Measurements from ENCODE around the gene PBX1. TPM values are rescaled to one million over a fixed set of nuclear protein-coding genes. Genes with fewer than 3 reads are reported as not detected.

PBX1 gene
- polyA plus RNA-seq, 3 donors: 0.07 TPM; not detected in 2

DNA sequence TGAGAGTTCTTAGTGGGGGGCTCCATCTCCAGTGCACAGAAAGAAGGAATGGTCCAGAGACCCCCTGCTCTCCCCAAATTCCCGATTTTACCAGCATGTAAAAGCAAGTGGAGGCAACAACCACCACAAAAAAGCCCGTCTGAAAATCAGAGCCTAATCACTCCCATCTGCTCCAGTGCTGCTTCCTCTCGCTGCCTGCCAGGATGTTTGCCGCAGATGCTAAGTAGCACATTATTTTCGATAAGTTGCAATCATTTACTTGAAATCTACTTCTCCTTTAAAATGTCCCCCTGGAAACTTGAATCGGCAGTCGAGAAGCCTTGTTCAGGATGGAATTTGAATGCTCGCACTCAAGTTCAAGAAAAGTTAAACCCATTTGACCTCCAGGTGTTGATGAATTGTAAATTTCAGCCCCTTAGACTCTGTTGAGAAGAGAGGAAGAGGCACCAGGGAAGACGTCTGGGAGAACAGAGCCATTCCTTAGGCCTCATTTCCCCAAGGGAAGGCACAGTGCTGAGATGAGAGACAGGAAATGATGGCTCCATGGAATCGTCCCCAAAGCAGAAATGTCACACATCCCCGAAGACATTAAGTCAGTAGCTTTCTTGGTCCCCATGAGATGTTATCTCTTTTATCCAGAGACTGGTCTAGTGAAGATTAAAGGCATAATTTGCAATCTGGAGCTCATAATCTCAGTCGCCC, 221.3 kb downstream of the PBX1 start:
- Histone ChIP-seq H3K36me3 (replicated peaks in 1 of 2; ENCODE audit: control insufficient read depth in 1 of 2, insufficient read depth in 2 of 2, low read length in 2 of 2) (no peaks in the 10 kb centered on the region), H3K79me2 (ENCODE audit: insufficient read depth, low read length) (no peaks in the 10 kb centered on the region), H2AFZ (ENCODE audit: insufficient read depth, low read depth, low read length, poor library complexity, severe bottlenecking) (no peak overlapping the region), H3K4me1 (ENCODE audit: control insufficient read depth in 1 of 2, insufficient read depth in 2 of 2, low read length in 2 of 2) (no peaks in the 10 kb centered on the region), H3K4me2 (replicated peaks; ENCODE audit: extremely low read depth, low read length, poor library complexity, severe bottlenecking) (no peak overlapping the region), H3K27me3 (ENCODE audit: control insufficient read depth in 2 of 2, insufficient read depth in 2 of 2, low read length in 2 of 2) (no peaks in the 10 kb centered on the region), H4K20me1 (ENCODE audit: insufficient read depth, low read length) (no peaks in the 10 kb centered on the region), H3K4me3 (replicated peaks in 1 of 3; ENCODE audit: low read depth in 2 of 3, low read length in 3 of 3) (no peak overlapping the region), H3K9ac (ENCODE audit: insufficient read depth, low read length, poor library complexity, severe bottlenecking) (no peak overlapping the region), H3K9me3 (replicated peaks in 1 of 2; ENCODE audit: control insufficient read depth in 1 of 2, insufficient read depth in 1 of 2, low read length in 2 of 2) (no peaks in the 10 kb centered on the region), H3K27ac (ENCODE audit: low read depth in 1 of 2, low read length in 2 of 2) (no peak overlapping the region)
- TF ChIP-seq, protein P1, sequence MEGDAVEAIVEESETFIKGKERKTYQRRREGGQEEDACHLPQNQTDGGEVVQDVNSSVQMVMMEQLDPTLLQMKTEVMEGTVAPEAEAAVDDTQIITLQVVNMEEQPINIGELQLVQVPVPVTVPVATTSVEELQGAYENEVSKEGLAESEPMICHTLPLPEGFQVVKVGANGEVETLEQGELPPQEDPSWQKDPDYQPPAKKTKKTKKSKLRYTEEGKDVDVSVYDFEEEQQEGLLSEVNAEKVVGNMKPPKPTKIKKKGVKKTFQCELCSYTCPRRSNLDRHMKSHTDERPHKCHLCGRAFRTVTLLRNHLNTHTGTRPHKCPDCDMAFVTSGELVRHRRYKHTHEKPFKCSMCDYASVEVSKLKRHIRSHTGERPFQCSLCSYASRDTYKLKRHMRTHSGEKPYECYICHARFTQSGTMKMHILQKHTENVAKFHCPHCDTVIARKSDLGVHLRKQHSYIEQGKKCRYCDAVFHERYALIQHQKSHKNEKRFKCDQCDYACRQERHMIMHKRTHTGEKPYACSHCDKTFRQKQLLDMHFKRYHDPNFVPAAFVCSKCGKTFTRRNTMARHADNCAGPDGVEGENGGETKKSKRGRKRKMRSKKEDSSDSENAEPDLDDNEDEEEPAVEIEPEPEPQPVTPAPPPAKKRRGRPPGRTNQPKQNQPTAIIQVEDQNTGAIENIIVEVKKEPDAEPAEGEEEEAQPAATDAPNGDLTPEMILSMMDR (IDR thresholded peaks at IDR 0.05): no peak
- WGBS (ENCODE audit: insufficient coverage): 82% methylated on average over 7 of the region's 12 CpGs
- no peak overlapping the region for H3K4me3 Mint-ChIP-seq
- peak overlapping the region in 1 of 7 donors; percentile 42 for H3K27ac Mint-ChIP-seq
- no peaks in the 10 kb centered on the region for H3K4me1 Mint-ChIP-seq
- no peaks in the 10 kb centered on the region for H3K9me3 Mint-ChIP-seq
- DNase-seq: no peak
- intact Hi-C loops (cut with micrococcal nuclease): no loop called here
- peaks cover 9 to 15% (median 10%) of the 10 kb centered on the region in 3 donors for H3K27me3 Mint-ChIP-seq (ENCODE audit: low read depth in 3 of 3)
- H3K36me3 Mint-ChIP-seq: no peaks in the 10 kb centered on the region

DNA sequence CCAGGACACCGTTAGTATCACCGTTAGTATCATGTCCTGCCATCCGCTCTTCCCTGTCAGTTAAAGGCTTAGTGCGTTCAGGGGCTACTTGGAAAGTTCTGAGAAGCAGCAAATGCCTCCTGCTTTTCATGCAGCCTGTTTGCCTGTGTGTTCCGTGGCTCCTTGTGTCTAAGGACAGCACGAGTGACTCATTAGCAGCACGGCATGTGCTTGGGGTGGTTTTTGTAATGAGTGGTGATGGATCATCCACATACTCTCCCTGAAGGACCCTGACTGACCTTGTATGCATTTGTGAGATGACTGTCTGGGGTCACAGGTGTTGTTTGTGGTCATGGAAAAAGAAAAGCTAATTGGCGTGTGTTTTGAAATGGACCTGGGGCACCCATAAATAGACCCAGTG, 221.9 kb downstream of the PBX1 start:
- H4K20me1 ChIP-seq (ENCODE audit: insufficient read depth, low read length): no peaks in the 10 kb centered on the region
- Mint-ChIP-seq H3K27ac (no peak overlapping the region), H3K36me3 (no peaks in the 10 kb centered on the region), H3K27me3 (ENCODE audit: low read depth in 3 of 3) (peaks cover 9 to 13% (median 10%) of the 10 kb centered on the region in 3 donors), H3K4me1 (no peaks in the 10 kb centered on the region), H3K9me3 (no peaks in the 10 kb centered on the region), H3K4me3 (no peak overlapping the region)
- H3K36me3 ChIP-seq (replicated peaks in 1 of 2; ENCODE audit: control insufficient read depth in 1 of 2, insufficient read depth in 2 of 2, low read length in 2 of 2): no peaks in the 10 kb centered on the region
- no peaks in the 10 kb centered on the region for H3K79me2 ChIP-seq (ENCODE audit: insufficient read depth, low read length)
- no peak overlapping the region for H3K4me3 ChIP-seq (replicated peaks in 1 of 3; ENCODE audit: low read depth in 2 of 3, low read length in 3 of 3)
- intact Hi-C loops (cut with micrococcal nuclease): no loop called here
- H2AFZ ChIP-seq (ENCODE audit: insufficient read depth, low read depth, low read length, poor library complexity, severe bottlenecking): no peak overlapping the region
- H3K27me3 ChIP-seq (ENCODE audit: control insufficient read depth in 2 of 2, insufficient read depth in 2 of 2, low read length in 2 of 2): no peaks in the 10 kb centered on the region
- H3K27ac ChIP-seq (ENCODE audit: low read depth in 1 of 2, low read length in 2 of 2): no peak overlapping the region
- no peaks in the 10 kb centered on the region for H3K4me1 ChIP-seq (ENCODE audit: control insufficient read depth in 1 of 2, insufficient read depth in 2 of 2, low read length in 2 of 2)
- no peaks in the 10 kb centered on the region for H3K9me3 ChIP-seq (replicated peaks in 1 of 2; ENCODE audit: control insufficient read depth in 1 of 2, insufficient read depth in 1 of 2, low read length in 2 of 2)
- WGBS (ENCODE audit: insufficient coverage): 98% methylated on average over 5 of the region's 8 CpGs
- TF ChIP-seq, protein P1 (IDR thresholded peaks at IDR 0.05): no peak
- no peak for DNase-seq
- no peak overlapping the region for H3K9ac ChIP-seq (ENCODE audit: insufficient read depth, low read length, poor library complexity, severe bottlenecking)
- H3K4me2 ChIP-seq (replicated peaks; ENCODE audit: extremely low read depth, low read length, poor library complexity, severe bottlenecking): no peak overlapping the region

Measured in CD14-positive monocyte (primary cell).